IPS DF 6.9 (cell line): ENCODE results near the gene ADCY9.

Experiments
- DNase-seq: peaks from one replicate; pipeline ENCODE4 v3.0.0-alpha.2; 2013; ENCODE audit warnings: low read depth, low spot score
- H3K27ac ChIP-seq: one replicate; pipeline ENCODE4 v1.5.1; 2013; ENCODE audit warnings: low read length, control low read depth
- H3K27me3 ChIP-seq: 2 replicates; pipeline ENCODE4 v1.6.1; 2013; ENCODE audit warnings: mild to moderate bottlenecking, low read length; ENCODE audit not compliant: control insufficient read depth, insufficient read depth
- H3K36me3 ChIP-seq: 2 replicates; pipeline ENCODE4 v1.6.1; 2013; ENCODE audit warnings: low read length; ENCODE audit not compliant: control insufficient read depth, insufficient read depth
- H3K4me1 ChIP-seq: 2 replicates; pipeline ENCODE4 v1.6.1; 2013; ENCODE audit warnings: low read length; ENCODE audit not compliant: control insufficient read depth, insufficient read depth
- H3K4me3 ChIP-seq: 2 replicates; pipeline ENCODE4 v1.5.1; 2013; ENCODE audit warnings: mild to moderate bottlenecking, low read length
- H3K9me3 ChIP-seq: 2 replicates; pipeline ENCODE4 v1.6.1; 2013; ENCODE audit warnings: low read length, inconsistent platforms; ENCODE audit not compliant: control insufficient read depth, insufficient read depth
- WGBS: extraction: QIAGEN DNeasy Blood & Tissue Kit; methylation state at CpG from one replicate; pipeline ENCODE4 v1.1.7; 2013; ENCODE audit warnings: mixed read lengths, missing lambda C conversion rate; ENCODE audit not compliant: insufficient read length, insufficient coverage; 5-methylcytosine and 5-hydroxymethylcytosine counted together

ADCY9 gene

GRCh38 chr16:3919413-3919812 lies 196.8 kb downstream of the ADCY9 start:
- Histone ChIP-seq H3K27me3 (no peaks in the 10 kb centered on the region), H3K27ac (no peak overlapping the region), H3K9me3 (no peaks in the 10 kb centered on the region), H3K4me1 (no peaks in the 10 kb centered on the region; the same call in 1 of the 2 replicates), H3K4me3 (no peak overlapping the region), H3K36me3 (no peaks in the 10 kb centered on the region; the same call in 1 of the 2 replicates)
- WGBS: no CpG with 5 or more reads among the region's 6 CpGs
- DNase-seq: no peak

GRCh38 chr16:3915426-3916260 lies 200.6 kb downstream of the ADCY9 start:
- no peak for DNase-seq
- Histone ChIP-seq H3K9me3 (no peaks in the 10 kb centered on the region), H3K4me1 (no peaks in the 10 kb centered on the region), H3K36me3 (no peaks in the 10 kb centered on the region; the same call in 1 of the 2 replicates), H3K27me3 (no peaks in the 10 kb centered on the region), H3K4me3 (no peak overlapping the region), H3K27ac (no peak overlapping the region)
- WGBS: no CpG with 5 or more reads among the region's 17 CpGs

- Histone ChIP-seq H3K4me3 (no peak overlapping the region), H3K9me3 (no peaks in the 10 kb centered on the region), H3K27ac (no peak overlapping the region), H3K36me3 (no peaks in the 10 kb centered on the region), H3K27me3 (no peaks in the 10 kb centered on the region), H3K4me1 (peaks cover 2% of the 10 kb centered on the region; the same call in 1 of the 2 replicates)
- no peak for DNase-seq
- no CpG with 5 or more reads among the region's 6 CpGs for WGBS
Measured at GRCh38 chr16:3912897-3913296, 203.3 kb downstream of the ADCY9 start.
